K562 (cell line): ENCODE data around the gene MMAB. TPM values are rescaled to one million over a fixed set of nuclear protein-coding genes. Genes with fewer than 3 reads are reported as not detected.

Experiments
- DACH1 ChIP-seq: fragments of 450-650 bp; IDR thresholded peaks from 2 replicates; pipeline ENCODE4 v1.6.1; 2018; ENCODE audit not compliant: partially characterized antibody
- DMBX1 ChIP-seq: fragments of 250-450 bp; sonication (Bioruptor Pico); IDR thresholded peaks from 2 replicates; pipeline ENCODE4 v1.8.0; 2022; ENCODE audit warnings: inconsistent platforms, mild to moderate bottlenecking, moderate library complexity, borderline replicate concordance
- HNRNPK ChIP-seq: fragments of 200-400 bp; formaldehyde crosslinking; IDR thresholded peaks from one replicate; pipeline ENCODE4 v1.6.1; 2018; ENCODE audit warnings: mild to moderate bottlenecking, low read depth, low read length; ENCODE audit not compliant: poor library complexity, severe bottlenecking
- JUND ChIP-seq, 2 experiments: IDR thresholded peaks; 2 replicates in 1 of 2; 3 replicates in 1 of 2; pipeline ENCODE4 v1.6.1; 2011; ENCODE audit warnings: borderline replicate concordance in 2 of 2, low read depth in 2 of 2, low read length in 2 of 2, improper control_type of control experiment in 1 of 2, missing biosample characterization in 1 of 2, missing genetic modification characterization in 1 of 2, missing genetic modification reagents in 1 of 2
- MYNN ChIP-seq, 2 experiments: sonication (generic); formaldehyde crosslinking in 1 of 2; IDR thresholded peaks; 2 replicates each; pipeline versions ENCODE4 v1.5.0 to v1.6.1; 2016 to 2020; ENCODE audit warnings: antibody characterized with exemption in 1 of 2, missing genetic modification reagents in 1 of 2
- NFIX ChIP-seq: fragments of 250-450 bp; sonication (Bioruptor Pico); IDR thresholded peaks from 2 replicates; pipeline ENCODE4 v1.4.0; 2020; ENCODE audit warnings: low read depth, mild to moderate bottlenecking, moderate library complexity
- POU5F1 ChIP-seq: fragments of 150-350 bp; IDR thresholded peaks from 2 replicates; pipeline ENCODE4 v1.6.1; 2014; ENCODE audit warnings: borderline replicate concordance, low read length, low read depth, mild to moderate bottlenecking; ENCODE audit not compliant: partially characterized antibody
- SIN3B ChIP-seq: fragments of 450-650 bp; IDR thresholded peaks from 2 replicates; pipeline ENCODE4 v1.6.1; 2017; ENCODE audit warnings: low read depth, mild to moderate bottlenecking, moderate library complexity
- SREBF2 ChIP-seq: sonication (generic); formaldehyde crosslinking; IDR thresholded peaks from 2 replicates; pipeline ENCODE4 v1.4.0; 2020; ENCODE audit warnings: mild to moderate bottlenecking, missing genetic modification reagents
- ZKSCAN3 ChIP-seq: fragments of 250-450 bp; sonication (Bioruptor Pico); IDR thresholded peaks from 2 replicates; pipeline ENCODE4 v1.4.0; 2020
- ZNF134 ChIP-seq: fragments of 250-450 bp; sonication (Bioruptor Pico); conservative IDR thresholded peaks from 2 replicates; pipeline ENCODE4 v1.4.0; 2020
- ZNF316 ChIP-seq: fragments of 450-650 bp; IDR thresholded peaks from 2 replicates; pipeline ENCODE4 v1.6.1; 2016
- ZNF766 ChIP-seq: fragments of 200-800 bp; sonication (Bioruptor generic); conservative IDR thresholded peaks from 2 replicates; pipeline ENCODE4 v1.6.1; 2016; ENCODE audit warnings: missing genetic modification characterization, missing compliant biosample characterization
- ZNF780A ChIP-seq: fragments of 250-450 bp; sonication (Bioruptor Pico); IDR thresholded peaks from 2 replicates; pipeline ENCODE4 v1.5.0; 2021; ENCODE audit warnings: mild to moderate bottlenecking
- polyA plus RNA-seq, 8 experiments: library from polyadenylated mRNA; depleted of rRNA in 4 of 8; stranded (reverse) in 5 of 8; unstranded in 3 of 8; fragments of >200 nt; fragmentation: Nextera tagmentation in 2 of 8; fragmentation: Illumina TruSeq in 1 of 8; extraction: Ambion mirVana in 2 of 8; extraction: Trizol in 1 of 8; gene quantifications; 2 replicates each; pipeline versions ENCODE4 v1.2.1 to v1.2.3, GENCODE V29; 2011 to 2014; ENCODE audit warnings: inconsistent platforms in 1 of 8, missing spikeins in 1 of 8
- total RNA-seq, 7 experiments: library from RNA; depleted of rRNA in 6 of 7; stranded (reverse); fragments of >200 nt in 6 of 7; fragmentation: Illumina TruSeq in 2 of 7; extraction: Trizol in 2 of 7; gene quantifications; 2 replicates each; pipeline versions ENCODE4 v1.2.1 to v1.2.3, GENCODE V29; 2011 to 2021; ENCODE audit warnings: low replicate concordance in 1 of 7
- TF ChIP-seq, protein P1 (sequence below): fragments of 250-450 bp; sonication (Bioruptor Pico); IDR thresholded peaks from 2 replicates; pipeline ENCODE4 v1.5.0; 2021
- TF ChIP-seq, protein P2 (sequence below): fragments of 250-450 bp; sonication (Bioruptor Pico); IDR thresholded peaks from 2 replicates; pipeline ENCODE4 v1.5.0; 2020; ENCODE audit warnings: mild to moderate bottlenecking
- TF ChIP-seq, protein P3 (sequence below): IDR thresholded peaks from 3 replicates; pipeline ENCODE4 v1.6.1; 2011; ENCODE audit warnings: borderline replicate concordance, mild to moderate bottlenecking; ENCODE audit not compliant: insufficient read length, insufficient read depth
- TF ChIP-seq, protein P4 (sequence below): fragments of 250-450 bp; sonication (Bioruptor Pico); IDR thresholded peaks from 2 replicates; pipeline ENCODE4 v1.8.0; 2021; ENCODE audit warnings: mild to moderate bottlenecking, moderate library complexity
- TF ChIP-seq, protein P5 (sequence below): fragments of 450-650 bp; IDR thresholded peaks from 2 replicates; pipeline ENCODE4 v1.6.1; 2016; ENCODE audit warnings: borderline replicate concordance

Gene MMAB
- total and polyA plus RNA-seq, 9 of the 15 experiments (the other 6 are each of a cell fraction or from before 2014, with no cell fraction given): 9.5 to 76.1 (median 46.2) TPM

DNA sequence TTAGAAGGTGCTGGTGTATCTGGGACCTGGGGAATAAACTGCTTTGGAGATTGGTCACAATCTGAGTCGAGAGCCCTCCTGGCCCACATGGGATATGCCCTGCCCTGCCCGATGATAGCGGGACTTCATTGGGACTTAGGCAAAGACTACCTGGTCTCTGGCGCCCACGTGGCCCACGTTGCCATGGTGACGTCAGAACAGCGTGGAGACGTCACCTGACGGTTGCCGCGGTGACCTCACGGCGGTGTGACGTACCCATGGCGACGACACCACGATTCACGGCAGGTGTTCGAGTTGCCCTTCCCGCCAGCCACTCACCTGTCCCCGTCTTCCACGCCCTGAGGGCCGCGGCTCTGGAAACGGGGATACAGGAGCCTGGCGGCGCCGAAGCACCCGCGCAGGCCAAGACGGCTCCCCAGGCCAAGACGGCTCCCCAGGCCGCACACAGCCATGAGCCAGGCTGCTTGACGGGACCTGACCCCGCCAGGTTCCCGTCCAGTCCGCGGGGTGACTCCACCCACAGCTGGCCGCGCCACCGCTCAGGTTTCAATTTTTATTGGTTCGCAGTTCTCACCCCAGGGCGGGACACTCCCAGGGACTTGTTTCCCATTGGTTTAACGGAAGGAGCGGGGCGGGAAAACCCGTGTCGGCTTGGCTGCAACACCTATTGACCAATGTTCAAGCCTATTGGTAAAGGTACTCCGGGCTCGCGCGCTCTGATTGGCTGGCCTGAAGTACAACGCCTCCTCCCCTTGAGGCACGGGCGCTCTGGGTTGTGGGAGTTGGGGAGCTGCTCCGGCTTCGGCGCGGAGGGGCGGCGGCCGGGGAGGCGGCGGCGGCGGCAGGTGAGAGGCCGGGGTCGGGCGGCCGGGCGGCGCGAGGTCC is at the start of gene MMAB, which contains the start of gene MVK (continued):
- TF ChIP-seq, protein P1, sequence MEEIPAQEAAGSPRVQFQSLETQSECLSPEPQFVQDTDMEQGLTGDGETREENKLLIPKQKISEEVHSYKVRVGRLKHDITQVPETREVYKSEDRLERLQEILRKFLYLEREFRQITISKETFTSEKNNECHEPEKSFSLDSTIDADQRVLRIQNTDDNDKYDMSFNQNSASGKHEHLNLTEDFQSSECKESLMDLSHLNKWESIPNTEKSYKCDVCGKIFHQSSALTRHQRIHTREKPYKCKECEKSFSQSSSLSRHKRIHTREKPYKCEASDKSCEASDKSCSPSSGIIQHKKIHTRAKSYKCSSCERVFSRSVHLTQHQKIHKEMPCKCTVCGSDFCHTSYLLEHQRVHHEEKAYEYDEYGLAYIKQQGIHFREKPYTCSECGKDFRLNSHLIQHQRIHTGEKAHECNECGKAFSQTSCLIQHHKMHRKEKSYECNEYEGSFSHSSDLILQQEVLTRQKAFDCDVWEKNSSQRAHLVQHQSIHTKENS (CRISPR knock-in tag): no peak
- TF ChIP-seq ZNF134 (CRISPR knock-in tag) (no peak), POU5F1 (peak; percentile 45), DACH1 (peak; percentile 45), ZKSCAN3 (no peak), NFIX (CRISPR knock-in tag) (no peak), DMBX1 (CRISPR knock-in tag) (peak; percentile 42; the same call in 1 of the 2 replicates), ZNF316 (peak; percentile 14; the same call in 1 of the 2 replicates), SIN3B (peak; percentile 83), SREBF2 (CRISPR knock-in tag) (no peak), MYNN (IDR thresholded peaks at IDR 0.05) (no peak), MYNN (CRISPR knock-in tag; IDR thresholded peaks at IDR 0.05) (no peak), HNRNPK (no peak), ZNF766 (CRISPR knock-in tag) (no peak), JUND (IDR thresholded peaks at IDR 0.05; ENCODE audit: borderline replicate concordance, low read depth, low read length) (peak; percentile 88), JUND (tag; IDR thresholded peaks at IDR 0.05; ENCODE audit: borderline replicate concordance, low read depth, low read length) (peak; percentile 81), ZNF780A (CRISPR knock-in tag) (no peak)
- TF ChIP-seq, protein P2, sequence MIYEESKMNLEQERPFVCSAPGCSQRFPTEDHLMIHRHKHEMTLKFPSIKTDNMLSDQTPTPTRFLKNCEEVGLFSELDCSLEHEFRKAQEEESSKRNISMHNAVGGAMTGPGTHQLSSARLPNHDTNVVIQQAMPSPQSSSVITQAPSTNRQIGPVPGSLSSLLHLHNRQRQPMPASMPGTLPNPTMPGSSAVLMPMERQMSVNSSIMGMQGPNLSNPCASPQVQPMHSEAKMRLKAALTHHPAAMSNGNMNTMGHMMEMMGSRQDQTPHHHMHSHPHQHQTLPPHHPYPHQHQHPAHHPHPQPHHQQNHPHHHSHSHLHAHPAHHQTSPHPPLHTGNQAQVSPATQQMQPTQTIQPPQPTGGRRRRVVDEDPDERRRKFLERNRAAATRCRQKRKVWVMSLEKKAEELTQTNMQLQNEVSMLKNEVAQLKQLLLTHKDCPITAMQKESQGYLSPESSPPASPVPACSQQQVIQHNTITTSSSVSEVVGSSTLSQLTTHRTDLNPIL (CRISPR knock-in tag): no peak
- TF ChIP-seq, protein P3, sequence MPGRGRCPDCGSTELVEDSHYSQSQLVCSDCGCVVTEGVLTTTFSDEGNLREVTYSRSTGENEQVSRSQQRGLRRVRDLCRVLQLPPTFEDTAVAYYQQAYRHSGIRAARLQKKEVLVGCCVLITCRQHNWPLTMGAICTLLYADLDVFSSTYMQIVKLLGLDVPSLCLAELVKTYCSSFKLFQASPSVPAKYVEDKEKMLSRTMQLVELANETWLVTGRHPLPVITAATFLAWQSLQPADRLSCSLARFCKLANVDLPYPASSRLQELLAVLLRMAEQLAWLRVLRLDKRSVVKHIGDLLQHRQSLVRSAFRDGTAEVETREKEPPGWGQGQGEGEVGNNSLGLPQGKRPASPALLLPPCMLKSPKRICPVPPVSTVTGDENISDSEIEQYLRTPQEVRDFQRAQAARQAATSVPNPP: no peak
- TF ChIP-seq, protein P4, sequence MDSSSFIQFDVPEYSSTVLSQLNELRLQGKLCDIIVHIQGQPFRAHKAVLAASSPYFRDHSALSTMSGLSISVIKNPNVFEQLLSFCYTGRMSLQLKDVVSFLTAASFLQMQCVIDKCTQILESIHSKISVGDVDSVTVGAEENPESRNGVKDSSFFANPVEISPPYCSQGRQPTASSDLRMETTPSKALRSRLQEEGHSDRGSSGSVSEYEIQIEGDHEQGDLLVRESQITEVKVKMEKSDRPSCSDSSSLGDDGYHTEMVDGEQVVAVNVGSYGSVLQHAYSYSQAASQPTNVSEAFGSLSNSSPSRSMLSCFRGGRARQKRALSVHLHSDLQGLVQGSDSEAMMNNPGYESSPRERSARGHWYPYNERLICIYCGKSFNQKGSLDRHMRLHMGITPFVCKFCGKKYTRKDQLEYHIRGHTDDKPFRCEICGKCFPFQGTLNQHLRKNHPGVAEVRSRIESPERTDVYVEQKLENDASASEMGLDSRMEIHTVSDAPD (CRISPR knock-in tag): no peak
- TF ChIP-seq, protein P5, sequence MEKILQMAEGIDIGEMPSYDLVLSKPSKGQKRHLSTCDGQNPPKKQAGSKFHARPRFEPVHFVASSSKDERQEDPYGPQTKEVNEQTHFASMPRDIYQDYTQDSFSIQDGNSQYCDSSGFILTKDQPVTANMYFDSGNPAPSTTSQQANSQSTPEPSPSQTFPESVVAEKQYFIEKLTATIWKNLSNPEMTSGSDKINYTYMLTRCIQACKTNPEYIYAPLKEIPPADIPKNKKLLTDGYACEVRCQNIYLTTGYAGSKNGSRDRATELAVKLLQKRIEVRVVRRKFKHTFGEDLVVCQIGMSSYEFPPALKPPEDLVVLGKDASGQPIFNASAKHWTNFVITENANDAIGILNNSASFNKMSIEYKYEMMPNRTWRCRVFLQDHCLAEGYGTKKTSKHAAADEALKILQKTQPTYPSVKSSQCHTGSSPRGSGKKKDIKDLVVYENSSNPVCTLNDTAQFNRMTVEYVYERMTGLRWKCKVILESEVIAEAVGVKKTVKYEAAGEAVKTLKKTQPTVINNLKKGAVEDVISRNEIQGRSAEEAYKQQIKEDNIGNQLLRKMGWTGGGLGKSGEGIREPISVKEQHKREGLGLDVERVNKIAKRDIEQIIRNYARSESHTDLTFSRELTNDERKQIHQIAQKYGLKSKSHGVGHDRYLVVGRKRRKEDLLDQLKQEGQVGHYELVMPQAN: peak; percentile 97
